Eye (tissue), 1 donor: Measurements from ENCODE around the gene VAV3.

ENCODE experiments used
- DNase-seq: peaks from one replicate; pipeline ENCODE4 v3.0.0-alpha.2; 2015

Gene VAV3

DNA sequence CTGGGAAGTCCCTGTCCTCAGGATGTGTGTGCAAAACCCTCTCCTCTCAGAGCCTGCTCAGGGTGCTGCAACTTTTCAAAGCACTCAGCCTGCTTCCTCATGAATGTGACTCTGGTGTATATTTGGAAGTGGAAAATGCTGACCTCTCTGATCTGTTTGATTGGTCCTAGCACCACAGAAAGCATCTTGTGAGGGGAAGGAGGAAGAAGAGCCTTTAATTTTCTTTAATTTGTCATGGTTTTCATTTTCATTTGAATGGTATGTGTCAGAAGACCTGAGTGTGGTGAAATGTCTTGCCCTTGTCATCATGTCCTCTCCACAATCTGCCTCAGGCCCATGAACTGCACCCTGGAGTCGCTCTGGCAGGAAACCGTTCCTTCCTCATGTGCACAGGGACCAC lies 440.7 kb downstream of the VAV3 start:
- no peak for DNase-seq

DNA sequence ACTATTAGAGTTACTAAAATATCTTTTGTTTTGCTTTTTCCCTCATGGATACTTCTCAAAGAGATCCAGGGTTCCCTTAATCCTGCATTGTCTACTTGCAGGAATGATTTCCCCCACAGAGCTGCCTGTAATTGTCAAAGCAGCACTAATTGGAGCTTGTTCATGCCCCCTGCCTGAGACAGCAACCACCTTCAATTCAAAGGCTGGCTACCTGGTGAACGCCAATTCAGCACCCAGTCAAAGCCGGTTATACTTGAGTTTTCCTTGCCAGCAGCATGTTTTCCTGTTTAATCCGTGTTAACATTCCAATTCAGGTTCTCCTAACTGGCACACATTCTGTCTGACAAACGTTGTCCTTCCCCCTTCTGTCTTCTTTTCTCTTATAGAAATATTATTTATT lies 441.2 kb downstream of the VAV3 start:
- no peak for DNase-seq

DNA sequence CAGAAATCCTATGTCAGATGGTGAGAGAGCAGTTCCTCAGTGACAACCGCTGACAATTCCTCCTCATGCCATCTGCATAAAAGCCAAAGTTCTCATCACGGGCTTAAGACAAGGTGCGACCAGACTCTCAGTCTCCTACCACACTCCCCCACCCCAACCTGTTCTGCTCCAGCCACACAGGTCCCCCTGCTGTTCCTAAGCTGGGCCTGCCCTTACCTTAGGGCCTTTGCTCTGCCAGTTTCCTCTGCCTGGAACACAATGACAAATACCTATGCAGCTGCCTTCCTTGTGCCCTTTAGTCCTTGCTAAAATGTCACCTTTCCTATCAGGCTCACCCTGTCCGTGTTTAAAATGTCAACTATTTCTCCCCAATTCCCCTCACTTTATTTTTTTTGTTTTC lies 441.9 kb downstream of the VAV3 start:
- DNase-seq, result no peak
